ENCODE data around the gene SNRPA.
"Not testable (repeated sequence)": the region's sequence is repeated elsewhere in the genome, so short reads cannot be mapped to it uniquely, and the experiment has no call there.

Gene SNRPA

DNA sequence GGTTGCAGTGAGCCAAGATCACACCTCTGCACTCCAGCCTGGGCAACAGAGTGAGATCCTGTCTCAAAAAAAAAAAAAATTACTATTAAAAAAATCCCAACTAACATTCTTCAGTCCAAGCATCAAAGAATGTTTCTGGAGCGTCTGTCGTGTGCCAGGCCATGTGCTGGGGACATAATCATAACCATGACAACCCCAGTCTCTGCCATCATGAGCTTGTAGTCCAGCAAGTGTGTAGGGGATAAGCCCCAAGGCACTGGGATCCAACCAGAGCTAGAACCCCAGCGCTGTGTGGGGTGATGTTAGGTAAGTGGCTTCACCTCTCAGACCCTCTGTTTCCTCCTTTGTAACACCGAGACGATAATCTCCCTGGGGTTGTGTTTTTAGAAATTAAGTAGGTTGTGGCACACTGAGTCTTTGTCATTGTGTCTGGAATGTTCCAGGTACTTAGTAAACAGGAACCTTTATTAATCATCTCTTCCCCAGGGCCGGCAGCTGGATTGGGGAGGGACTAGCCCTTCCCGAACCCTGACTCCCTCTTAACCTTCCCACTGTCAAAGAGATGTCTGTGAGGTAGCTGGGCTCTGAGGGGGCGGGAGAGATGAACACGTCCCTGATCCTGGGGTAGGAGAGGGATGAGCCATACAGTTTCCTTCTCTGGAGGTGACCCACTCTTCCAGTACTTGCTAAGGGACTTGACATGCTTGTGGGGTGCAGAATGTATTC is 28.9 kb upstream of the SNRPA start:
- no peak for TF ChIP-seq ZFX (IDR thresholded peaks at IDR 0.05)
- no peak for TF ChIP-seq CTCF (conservative IDR thresholded peaks at IDR 0.05)
- H3K27ac ChIP-seq, result no peak overlapping the region

GRCh38 chr19:40723661-40724254 is 27.2 kb upstream of the SNRPA start:
- TF ChIP-seq ZFX (IDR thresholded peaks at IDR 0.05), result no peak
- no peak for TF ChIP-seq CTCF (conservative IDR thresholded peaks at IDR 0.05)
- H3K27ac ChIP-seq, result no peak overlapping the region

- H3K27ac ChIP-seq, result no peak overlapping the region
- TF ChIP-seq CTCF (conservative IDR thresholded peaks at IDR 0.05), result no peak
Observed at GRCh38 chr19:40724315-40724714, 26.7 kb upstream of the SNRPA start.

GRCh38 chr19:40724855-40725254 is 26.1 kb upstream of the SNRPA start:
- TF ChIP-seq ZFX (IDR thresholded peaks at IDR 0.05) (no peak), CTCF (conservative IDR thresholded peaks at IDR 0.05) (no peak)
- H3K27ac ChIP-seq, result peak overlapping the region; percentile 2; the same call in 1 of the 2 replicates

DNA sequence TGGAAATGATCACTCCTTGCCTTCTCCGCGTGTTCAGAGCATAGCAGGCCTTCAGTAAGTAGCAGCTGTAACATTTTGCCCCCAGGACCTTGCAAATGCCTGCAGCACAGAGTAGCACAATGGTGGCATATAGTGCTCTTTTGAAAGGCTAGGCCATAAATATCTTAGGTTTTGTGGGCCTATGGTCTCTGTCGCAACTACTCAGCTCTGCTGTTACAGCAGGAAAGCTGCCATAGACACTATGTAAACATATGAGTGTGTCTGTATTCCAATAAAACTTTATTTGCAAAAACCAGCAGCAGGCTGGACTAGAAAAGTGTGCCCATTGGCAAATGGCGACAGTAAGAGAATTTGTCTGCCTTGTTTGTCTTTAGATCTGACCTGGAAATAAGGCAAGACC is 24.7 kb upstream of the SNRPA start:
- H3K27ac ChIP-seq, result peak overlapping the region; percentile 22; the same call in 1 of the 2 replicates
- TF ChIP-seq ZFX (IDR thresholded peaks at IDR 0.05) (no peak), CTCF (conservative IDR thresholded peaks at IDR 0.05) (no peak)

DNA sequence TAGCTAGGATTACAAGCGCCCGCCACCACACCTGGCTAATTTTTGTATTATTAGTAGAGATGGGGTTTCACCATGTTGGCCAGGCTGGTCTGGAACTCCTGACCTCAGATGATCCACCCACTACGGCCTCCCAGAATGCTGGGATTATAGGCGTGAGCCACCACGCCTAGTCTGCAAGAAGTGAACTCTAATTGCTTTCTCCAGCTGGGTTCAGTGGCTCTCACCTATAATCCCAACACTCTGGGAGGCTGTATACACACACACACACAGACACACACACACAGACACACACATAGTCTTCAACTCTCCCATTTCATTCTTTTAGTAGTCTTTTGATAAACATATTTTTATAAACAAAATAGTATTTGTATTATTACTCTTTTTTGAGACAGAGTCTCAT is 20.9 kb upstream of the SNRPA start:
- not testable (repeated sequence) for H3K27ac ChIP-seq

DNA sequence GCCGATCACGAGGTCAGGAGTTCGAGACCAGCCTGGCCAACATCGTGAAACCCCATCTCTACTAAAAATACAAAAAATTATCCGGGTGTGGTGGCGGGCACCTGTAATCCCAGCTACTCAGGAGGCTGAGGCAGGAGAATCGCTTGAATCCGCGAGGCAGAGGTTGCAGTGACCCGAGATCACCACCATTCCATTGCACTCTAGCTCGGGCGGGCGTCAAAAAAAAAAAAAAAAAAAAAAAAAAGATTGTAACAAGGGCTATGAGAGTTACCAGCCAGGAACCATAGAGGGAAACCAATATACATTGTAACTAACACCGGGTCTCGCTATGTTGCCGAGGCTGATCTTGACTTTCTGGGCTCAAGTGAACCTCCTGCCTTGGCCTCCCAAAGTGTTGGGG is 18.7 kb upstream of the SNRPA start:
- H3K27ac ChIP-seq, result not testable (repeated sequence)

GRCh38 chr19:40733149-40733548 is 17.9 kb upstream of the SNRPA start:
- TF ChIP-seq ZFX (IDR thresholded peaks at IDR 0.05) (no peak), CTCF (conservative IDR thresholded peaks at IDR 0.05) (no peak)
- no peak overlapping the region for H3K27ac ChIP-seq
